ENCODE data around the gene CRHR1.

Gene CRHR1

DNA sequence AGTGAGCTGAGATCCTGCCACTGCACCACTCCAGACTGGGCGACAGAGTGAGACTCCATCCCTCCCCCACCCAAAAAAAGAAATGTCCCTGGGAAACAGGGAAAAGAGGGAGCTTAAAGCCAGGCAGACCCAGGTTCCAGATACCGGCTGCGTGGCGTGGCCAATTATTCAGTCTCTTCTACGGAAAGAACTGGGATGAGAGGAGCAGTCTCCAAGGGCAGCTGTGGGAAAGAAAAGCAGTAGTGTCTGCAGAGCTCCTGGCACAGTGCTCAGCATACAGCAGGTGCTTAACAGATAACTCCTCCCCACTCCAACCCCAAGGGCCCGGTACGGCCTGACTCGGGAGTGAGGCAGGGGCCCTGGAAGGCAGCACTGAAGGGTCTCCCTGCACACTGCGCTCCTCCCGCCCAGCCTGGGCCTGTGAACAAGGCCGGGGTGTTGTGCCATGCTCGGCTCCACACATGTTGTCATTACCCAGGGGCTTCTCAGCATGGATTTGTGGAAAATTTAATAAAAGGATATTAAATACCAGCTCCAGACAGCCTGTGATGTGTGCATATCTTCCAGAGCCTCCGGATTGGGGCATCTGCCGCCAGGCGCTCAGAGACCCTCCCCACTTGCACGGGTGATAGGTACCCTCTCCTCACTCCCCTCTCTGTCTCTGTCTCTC, 42.9 kb downstream of the CRHR1 start:
- CTCF ChIA-PET, result interaction anchor here (0.7 to 15.8 kb wide), 3 partner anchors 12 to 188 kb away, joined by 3 to 260 read pairs (median 3); no protein-coding TSS in a partner anchor
- POLR2A ChIA-PET, result no interaction called here
- no peak overlapping the region for H3K4me3 ChIP-seq (ENCODE audit: low read depth, low read length)

GRCh38 chr17:45828171-45828570, 44.1 kb downstream of the CRHR1 start:
- DNase-seq (ENCODE audit: low read depth, low spot score), result no peak
- TF ChIP-seq, protein P1, sequence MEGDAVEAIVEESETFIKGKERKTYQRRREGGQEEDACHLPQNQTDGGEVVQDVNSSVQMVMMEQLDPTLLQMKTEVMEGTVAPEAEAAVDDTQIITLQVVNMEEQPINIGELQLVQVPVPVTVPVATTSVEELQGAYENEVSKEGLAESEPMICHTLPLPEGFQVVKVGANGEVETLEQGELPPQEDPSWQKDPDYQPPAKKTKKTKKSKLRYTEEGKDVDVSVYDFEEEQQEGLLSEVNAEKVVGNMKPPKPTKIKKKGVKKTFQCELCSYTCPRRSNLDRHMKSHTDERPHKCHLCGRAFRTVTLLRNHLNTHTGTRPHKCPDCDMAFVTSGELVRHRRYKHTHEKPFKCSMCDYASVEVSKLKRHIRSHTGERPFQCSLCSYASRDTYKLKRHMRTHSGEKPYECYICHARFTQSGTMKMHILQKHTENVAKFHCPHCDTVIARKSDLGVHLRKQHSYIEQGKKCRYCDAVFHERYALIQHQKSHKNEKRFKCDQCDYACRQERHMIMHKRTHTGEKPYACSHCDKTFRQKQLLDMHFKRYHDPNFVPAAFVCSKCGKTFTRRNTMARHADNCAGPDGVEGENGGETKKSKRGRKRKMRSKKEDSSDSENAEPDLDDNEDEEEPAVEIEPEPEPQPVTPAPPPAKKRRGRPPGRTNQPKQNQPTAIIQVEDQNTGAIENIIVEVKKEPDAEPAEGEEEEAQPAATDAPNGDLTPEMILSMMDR (IDR thresholded peaks at IDR 0.05; ENCODE audit: insufficient read depth, low read length, missing control alignments), result no peak
- H3K4me3 ChIP-seq (ENCODE audit: low read depth, low read length), result no peak overlapping the region
- ChIA-PET CTCF (interaction anchor here (0.9 to 15.8 kb wide), 4 partner anchors 13 to 434 kb away, joined by 3 to 260 read pairs (median 4); no protein-coding TSS in a partner anchor), POLR2A (no interaction called here)

More for the DNA sequence above, 42.9 kb downstream of the CRHR1 start:
- DNase-seq (ENCODE audit: low read depth, low spot score), result no peak
- TF ChIP-seq, protein P1 (IDR thresholded peaks at IDR 0.05; ENCODE audit: insufficient read depth, low read length, missing control alignments), result no peak

DNA sequence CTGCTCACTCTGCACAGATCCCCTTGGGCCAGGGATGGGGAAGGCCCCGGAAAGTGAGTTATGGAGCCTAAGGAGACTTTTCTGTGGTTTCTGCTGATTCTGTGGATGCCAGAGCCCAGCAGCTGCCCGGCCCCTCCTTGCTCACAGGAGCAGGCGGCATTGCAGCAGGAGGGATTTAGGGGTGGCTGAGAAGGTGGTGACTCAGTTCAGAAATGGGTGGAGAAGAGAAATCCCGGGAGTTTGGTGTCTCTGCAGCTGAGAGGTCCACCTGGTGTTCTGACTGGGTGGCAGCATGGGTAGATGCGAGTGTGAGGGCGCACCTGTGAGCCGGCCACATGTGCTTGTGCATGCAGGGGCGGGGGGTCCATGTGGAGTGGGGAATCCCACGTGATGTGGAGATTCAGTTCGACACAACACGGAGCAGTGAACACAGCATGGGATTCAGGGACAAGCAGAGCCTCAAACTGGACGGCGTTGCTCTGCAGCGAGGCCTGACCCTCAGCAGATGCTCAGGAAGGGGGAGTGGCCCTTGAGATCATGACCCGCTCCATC, 44.5 kb downstream of the CRHR1 start:
- no peak for DNase-seq (ENCODE audit: low read depth, low spot score)
- no peak overlapping the region for H3K4me3 ChIP-seq (ENCODE audit: low read depth, low read length)
- CTCF ChIA-PET, result interaction anchor here (0.9 to 15.8 kb wide), 4 partner anchors 14 to 434 kb away, joined by 3 to 260 read pairs (median 4); no protein-coding TSS in a partner anchor
- TF ChIP-seq, protein P1 (IDR thresholded peaks at IDR 0.05; ENCODE audit: insufficient read depth, low read length, missing control alignments), result no peak
- POLR2A ChIA-PET, result no interaction called here

GRCh38 chr17:45833920-45834319, 49.8 kb downstream of the CRHR1 start:
- H3K4me3 ChIP-seq (ENCODE audit: low read depth, low read length), result no peak overlapping the region
- TF ChIP-seq, protein P1 (IDR thresholded peaks at IDR 0.05; ENCODE audit: insufficient read depth, low read length, missing control alignments), result no peak
- DNase-seq (ENCODE audit: low read depth, low spot score), result no peak
- POLR2A ChIA-PET, result no interaction called here
- CTCF ChIA-PET, result interaction anchor here (3.8 to 15.8 kb wide), 2 partner anchors 18 to 195 kb away, joined by 16 to 260 read pairs; no protein-coding TSS in a partner anchor

DNA sequence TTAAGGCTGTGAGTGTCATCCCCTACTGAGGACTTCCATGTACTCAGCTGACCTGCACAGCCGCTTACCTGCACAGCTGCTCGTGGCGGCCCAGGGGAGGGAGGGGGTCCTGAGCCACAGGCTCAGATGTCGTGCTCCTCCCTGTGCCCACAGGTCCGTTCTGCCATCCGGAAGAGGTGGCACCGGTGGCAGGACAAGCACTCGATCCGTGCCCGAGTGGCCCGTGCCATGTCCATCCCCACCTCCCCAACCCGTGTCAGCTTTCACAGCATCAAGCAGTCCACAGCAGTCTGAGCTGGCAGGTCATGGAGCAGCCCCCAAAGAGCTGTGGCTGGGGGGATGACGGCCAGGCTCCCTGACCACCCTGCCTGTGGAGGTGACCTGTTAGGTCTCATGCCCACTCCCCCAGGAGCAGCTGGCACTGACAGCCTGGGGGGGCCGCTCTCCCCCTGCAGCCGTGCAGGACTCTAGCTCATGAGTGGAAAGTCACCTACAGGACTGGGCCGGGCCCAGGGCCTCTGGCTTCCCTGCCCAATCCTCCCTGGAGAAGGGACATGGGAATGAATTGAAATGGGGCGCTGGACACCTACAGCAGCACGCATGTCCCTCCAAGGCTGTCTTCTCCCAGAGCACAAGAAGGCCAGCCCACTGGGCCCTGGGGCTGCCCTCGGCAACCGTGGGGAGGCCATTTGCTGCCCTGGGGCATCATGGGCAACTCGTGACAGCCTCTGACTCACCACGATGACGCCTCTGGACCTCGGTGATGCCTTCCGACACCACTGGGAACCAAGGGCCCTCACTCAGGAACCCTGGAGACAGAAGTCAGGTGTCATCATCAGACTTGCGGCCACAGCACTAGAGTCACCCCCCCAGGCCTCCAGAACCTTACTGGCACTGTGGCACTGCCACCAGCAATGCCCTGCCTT, 50.6 kb downstream of the CRHR1 start:
- TF ChIP-seq, protein P1 (IDR thresholded peaks at IDR 0.05; ENCODE audit: insufficient read depth, low read length, missing control alignments), result no peak
- POLR2A ChIA-PET, result no interaction called here
- CTCF ChIA-PET, result interaction anchor here (3.8 to 15.8 kb wide), 2 partner anchors 17 to 196 kb away, joined by 16 to 260 read pairs; no protein-coding TSS in a partner anchor
- H3K4me3 ChIP-seq (ENCODE audit: low read depth, low read length), result no peak overlapping the region
- no peak for DNase-seq (ENCODE audit: low read depth, low spot score)
